ENCODE results near the gene GABRG3.

GRCh38 chr15:27037501-27037900 lies 66.5 kb downstream of the GABRG3 start:
- TF ChIP-seq, protein P1, sequence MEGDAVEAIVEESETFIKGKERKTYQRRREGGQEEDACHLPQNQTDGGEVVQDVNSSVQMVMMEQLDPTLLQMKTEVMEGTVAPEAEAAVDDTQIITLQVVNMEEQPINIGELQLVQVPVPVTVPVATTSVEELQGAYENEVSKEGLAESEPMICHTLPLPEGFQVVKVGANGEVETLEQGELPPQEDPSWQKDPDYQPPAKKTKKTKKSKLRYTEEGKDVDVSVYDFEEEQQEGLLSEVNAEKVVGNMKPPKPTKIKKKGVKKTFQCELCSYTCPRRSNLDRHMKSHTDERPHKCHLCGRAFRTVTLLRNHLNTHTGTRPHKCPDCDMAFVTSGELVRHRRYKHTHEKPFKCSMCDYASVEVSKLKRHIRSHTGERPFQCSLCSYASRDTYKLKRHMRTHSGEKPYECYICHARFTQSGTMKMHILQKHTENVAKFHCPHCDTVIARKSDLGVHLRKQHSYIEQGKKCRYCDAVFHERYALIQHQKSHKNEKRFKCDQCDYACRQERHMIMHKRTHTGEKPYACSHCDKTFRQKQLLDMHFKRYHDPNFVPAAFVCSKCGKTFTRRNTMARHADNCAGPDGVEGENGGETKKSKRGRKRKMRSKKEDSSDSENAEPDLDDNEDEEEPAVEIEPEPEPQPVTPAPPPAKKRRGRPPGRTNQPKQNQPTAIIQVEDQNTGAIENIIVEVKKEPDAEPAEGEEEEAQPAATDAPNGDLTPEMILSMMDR (IDR thresholded peaks at IDR 0.05; ENCODE audit: insufficient read depth, low read length, poor library complexity, severe bottlenecking): no peak
- no peak for TF ChIP-seq EZH2phosphoT487 (conservative IDR thresholded peaks at IDR 0.05; ENCODE audit: low read length)
